Measurements from ENCODE around the gene ERICH3. TPM values are rescaled to one million over a fixed set of nuclear protein-coding genes. Genes with fewer than 3 reads are reported as not detected.

ERICH3 gene
- total RNA-seq, 1 donor from 2014 or later, result not detected

DNA sequence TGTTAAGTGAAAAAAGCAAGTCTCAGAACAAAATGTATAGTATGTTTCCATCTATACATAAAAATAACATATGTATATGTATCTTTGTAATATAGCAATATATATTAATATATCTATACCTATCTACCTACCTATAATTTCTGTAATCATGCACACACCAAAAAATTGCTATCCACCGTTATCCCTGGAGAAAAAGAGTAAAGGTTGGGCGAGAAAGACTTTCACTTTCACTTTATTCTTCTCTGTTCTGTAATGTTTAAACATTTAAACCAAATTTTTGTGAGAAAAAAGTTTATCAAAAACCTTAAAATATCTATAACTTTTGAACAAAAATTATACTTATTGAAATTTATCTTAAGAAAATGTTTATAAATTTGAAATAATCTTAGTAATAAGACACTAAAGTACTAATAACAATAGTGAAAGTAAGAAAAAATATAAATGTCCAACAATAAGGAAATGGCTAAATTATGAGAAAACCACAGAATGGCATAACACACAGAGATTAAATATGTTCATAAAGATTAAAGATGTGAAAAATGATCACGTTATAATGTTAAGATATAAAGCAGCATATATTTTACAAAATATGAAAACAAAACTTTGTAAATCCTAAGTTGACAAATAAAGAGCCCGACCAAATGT, 87.2 kb downstream of the ERICH3 start:
- ATAC-seq, result no peak

DNA sequence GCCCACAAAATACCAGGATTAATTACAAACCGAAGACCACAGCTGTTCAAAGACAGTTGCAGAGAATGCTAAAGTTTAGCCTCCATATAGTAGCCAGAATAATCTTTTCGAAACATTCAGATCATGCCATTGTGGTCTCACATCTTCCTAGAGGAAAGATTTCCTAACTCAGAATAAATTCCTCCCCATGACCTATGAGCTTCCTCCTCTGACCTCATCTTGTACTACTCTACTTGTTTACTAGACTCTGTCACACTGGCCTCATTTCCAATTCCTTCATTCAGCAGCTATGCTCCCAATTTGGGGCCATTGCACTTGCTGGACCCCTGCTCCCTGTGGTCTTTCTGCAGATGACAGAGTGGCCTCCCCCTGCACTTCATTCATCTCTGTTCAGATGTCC, 89.4 kb downstream of the ERICH3 start:
- no peak for ATAC-seq

DNA sequence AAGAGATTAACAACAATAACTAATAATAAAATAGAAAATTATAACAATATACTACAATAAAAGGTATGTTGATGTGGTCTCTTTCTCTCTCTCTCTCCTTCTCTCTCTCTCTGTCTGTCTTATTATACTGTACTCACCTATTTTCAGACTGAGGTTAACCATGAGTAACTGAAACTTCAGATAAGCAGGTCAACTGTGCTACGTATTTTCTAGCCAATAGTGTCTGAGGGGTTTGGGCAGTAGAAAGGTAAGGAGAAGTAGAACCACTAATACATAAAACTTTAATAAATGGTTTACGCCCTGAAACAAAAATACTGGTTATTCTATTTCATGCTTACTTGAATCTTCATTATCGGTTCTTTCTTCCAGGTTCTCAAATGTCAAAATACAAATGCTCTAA, 90.2 kb downstream of the ERICH3 start:
- ATAC-seq, result no peak

DNA sequence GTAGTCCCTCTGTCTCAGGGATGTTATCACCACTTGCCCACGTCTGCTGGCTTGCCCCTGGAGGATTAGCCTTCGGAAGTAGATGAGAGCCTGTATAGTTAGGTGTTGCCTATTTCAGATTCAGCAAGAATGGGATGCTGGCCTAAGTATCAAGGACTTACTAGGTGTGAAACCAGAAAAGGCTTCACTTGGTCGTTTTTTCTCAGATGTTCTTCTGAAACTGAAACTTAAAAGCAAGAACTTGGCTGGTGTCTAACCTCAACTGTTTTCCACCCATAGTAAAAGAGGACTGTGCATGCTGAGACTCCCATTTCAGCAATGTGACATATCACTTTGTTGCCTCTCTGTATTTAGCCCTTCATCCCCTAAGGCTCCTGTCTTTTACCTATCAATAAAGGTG, 94.2 kb downstream of the ERICH3 start:
- ATAC-seq, result no peak

DNA sequence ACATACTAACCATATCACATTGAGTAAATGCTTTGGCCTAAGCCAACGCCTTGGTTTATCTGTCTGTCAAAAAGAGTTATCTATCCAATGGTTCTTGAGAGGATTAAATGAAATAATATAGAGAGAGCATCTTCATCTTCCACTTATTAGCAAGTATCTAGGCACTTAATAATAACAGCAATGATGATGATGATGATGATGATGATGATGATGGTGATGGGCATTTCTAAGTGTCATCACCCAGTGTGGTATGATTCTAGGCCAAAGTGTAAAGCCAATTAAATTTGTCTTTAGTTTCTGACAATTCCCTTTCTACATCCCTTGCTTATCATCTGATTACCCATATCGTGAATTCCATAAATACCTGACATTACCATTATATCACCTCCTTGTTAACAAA, 95.5 kb downstream of the ERICH3 start:
- no peak for ATAC-seq

DNA sequence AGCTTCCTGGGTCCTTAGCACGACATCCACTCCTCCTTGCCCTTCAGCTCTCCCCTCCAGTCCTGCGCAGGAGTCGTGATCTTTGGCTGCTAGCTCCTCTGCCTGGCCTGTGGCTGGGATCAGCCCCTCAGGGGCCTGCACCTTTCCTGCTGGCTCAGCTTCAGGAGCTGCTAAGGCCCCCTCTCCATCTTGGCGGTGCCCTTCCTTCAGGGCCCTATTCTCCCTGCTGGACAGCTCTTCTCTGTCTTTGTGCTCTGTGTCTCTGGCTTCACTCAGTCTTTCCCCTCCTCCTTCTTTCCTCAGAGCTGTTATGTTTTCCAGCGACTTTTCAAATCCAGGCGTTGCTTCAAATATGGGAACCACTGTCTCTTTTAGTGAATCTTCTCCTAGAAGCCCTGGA, 101.7 kb downstream of the ERICH3 start:
- ATAC-seq, result no peak

DNA sequence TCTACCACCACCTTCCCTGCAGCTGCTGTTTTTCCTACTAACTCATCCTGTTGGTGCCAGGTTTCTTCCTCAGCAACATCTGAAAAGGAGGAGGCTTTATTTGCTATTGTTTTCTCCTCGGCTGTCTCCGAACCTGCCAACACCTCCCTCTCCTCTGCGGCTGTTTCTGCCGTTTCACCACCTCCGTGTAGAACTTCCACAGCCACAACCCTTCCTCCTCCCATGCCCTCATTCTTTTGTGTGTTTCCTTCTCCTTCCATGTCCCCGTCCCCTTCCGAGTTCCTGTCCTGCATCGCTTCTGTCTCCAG, 102.1 kb downstream of the ERICH3 start:
- ATAC-seq, result no peak

DNA sequence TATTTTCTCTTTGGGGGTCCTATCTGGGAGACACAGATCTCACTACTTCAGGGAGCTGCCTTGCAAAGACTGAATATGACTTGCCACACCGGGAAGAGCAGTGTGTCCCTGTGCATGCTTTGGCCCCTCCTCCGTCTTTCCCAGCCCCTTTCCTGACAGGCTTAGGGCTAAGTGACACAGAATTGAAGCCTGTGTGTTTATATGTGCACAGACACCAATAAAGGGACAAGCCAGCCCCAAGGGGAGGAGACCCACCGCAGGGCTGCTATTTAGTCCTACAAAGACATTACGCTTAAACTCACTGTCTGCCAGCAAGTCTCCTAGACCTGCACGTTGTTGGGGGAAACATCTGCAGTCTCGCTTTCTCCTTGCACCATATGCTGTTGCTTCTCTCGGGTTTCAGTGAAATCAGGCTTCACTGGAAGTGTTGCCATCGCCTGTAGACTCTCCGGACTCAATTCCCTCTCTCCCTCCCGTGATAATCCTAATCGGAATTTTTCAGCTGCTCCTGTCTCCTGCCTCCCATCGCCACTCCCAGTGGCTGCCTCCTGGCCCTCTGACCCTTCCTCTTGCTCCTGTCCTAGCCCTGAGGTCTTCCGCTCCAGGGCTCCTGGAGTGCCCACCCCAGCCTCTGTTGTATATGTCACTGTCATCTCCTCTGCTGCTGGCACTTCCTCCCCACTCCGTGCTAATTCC, 102.6 kb downstream of the ERICH3 start:
- no peak for ATAC-seq

DNA sequence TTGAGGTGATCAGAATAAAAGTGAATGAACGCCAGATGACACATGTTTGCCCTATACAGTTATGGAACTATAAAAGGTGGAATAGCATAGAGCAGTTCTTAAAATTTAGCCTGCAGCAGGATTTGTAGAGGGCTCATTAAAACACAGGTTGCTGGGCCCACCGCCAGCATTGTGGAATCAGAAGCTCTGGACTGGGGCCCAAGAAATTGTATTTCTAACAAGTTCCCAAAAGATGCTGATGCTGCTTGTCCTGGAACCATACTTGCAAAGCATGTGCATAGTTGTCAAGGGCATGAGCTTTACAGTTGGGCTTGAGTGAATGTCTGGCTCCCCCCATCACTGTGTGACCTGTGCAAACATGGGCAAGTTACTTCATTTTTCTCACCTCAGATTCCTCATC, 123.7 kb downstream of the ERICH3 start:
- no peak for ATAC-seq

DNA sequence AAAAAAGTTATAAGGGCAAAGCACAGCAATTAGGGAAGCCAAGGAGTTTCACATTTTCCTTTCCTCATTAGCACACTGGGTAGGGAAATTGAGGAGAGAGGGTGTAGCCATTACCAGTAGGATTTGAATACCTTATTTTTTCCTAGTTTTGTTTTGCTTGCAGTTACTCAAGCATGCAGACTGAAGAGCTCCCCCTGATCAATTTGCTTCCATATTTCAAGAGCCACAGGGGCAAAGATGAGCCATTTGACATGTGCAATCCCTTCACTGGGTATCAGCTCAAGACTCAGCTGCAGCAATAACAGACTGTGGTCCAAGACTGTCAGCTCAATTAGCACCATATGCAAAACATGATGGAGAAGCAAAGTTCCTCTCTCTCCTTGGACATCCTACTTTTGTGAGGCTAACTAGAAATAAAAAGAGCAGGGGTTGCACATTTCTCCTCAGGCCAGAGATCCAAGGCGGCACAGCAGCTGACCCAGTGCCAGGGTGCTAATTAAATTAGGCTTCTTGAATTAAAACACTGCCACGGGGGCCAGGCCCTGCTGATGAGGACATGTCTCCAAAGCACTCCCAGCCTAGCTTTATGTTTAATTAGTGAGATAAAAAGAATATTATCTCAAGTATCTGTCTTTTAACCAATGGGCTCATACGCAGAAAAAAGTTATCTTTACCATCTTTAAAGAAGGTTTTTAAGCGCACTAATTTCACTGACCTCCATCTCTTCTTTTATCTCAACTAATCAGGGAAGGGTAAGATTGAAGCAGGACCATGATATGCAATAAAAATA, 124.4 kb downstream of the ERICH3 start:
- no peak for ATAC-seq

DNA sequence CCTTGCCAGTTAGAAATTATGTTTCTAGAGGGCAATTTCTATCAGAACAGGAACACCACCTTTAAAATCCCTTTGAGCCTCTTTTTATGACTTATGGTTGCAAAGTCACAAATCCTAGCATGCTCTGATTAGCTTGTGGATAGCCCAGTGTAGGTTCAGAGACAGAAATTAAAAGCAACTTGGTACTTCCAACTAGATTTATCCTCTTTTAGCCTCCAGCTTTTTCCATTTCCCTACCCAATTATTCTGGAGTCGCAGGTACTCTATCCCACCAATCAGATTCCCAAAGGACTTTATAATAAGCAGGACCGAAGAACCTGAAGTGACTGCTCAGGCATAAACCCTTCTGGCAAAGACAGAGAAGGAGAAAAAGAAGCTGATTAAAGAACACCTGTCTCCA, 127.8 kb downstream of the ERICH3 start:
- ATAC-seq, result no peak

DNA sequence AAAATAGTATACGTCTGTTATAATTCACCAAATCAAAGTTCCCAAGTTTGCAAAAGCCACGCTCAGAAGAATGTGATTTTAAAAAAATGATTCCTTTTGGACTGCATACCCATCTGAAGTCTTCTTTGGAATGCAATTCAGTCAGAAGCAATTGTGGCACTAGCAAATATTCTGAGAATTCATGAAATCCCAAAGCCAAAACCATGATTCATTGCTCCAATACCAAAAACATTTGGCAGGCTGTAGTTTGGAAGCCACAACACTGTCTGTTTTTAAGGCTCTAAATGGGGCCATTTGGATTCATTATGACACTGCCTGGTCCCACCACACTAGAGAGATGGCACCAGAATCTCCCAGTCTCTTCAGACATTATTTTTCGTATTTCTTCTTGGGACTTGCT, 139.4 kb downstream of the ERICH3 start:
- no peak for ATAC-seq

DNA sequence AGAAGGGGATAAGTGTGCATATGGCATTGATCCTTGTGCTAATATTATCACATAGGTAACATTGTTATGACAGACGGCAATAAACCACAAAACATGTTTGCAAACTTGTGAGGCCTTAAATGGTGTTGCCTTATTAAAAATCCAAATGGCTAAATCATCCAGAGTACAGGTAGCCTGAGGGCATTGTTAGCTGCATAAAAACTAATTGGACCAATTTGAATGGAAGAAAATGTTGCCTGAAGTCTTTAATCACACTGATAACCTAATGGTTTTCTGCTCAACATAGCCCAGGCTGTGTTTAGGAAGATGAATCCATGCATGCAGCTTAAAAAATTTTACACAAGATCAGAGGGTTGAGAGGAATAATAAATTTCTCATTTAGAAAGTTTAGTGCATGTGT, 141.8 kb downstream of the ERICH3 start:
- ATAC-seq, result no peak

DNA sequence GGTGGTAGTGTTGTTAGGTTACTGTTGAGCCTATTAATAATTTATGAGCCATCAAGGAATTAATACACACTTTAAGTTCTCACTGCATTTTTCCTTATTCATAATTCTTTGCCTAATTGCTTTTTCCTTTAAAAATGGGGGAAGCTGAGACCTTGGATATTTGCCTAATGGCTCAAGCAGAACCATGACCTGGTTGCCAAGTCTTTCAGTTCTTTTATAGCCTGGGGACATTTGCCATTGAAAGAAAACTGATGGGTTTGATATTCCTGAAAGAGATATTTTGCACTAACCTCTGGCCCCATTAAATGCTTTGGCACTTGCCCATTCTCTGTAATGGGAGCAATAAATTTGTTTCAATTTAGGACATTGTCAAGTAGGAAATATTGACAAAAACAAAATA, 142.7 kb downstream of the ERICH3 start:
- no peak for ATAC-seq

DNA sequence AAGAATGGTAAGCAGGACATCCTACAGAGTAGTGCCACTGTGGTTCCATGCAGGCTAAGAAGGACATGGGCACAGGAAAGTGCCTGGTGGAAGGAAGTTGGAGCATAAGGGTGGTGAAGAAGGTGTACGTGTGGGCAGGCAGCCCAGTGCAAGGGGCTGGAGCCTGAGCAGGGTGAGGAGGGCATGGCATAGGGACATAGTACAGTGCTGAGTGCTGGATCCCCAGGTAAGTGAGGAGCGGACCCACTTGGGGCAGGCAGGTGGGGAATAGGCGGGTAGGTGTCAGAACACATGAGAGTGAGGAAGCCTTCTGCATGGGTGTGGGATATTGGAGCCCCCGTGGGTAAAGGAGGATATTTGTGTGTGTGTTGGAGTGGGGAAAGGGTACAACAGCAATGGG, 145.5 kb downstream of the ERICH3 start:
- ATAC-seq, result no peak

DNA sequence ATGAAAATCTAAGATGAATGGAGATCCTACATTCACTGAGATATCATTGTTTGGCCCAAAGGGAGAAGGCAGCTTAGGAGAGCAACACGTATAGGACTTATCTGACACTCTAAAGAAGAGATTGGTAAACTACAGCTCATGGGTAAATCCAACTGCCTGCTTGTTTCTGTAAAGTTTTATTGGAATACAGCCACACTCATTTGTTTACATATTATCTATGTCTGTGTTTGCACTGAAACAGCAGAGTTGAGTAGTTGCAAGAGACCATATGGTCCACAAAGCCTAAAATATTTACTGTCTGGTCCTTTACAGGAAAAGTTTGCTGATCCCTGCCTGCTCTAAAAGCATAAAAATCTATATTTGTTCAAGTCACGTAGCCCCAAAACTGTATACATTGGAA, 146.9 kb downstream of the ERICH3 start:
- no peak for ATAC-seq

DNA sequence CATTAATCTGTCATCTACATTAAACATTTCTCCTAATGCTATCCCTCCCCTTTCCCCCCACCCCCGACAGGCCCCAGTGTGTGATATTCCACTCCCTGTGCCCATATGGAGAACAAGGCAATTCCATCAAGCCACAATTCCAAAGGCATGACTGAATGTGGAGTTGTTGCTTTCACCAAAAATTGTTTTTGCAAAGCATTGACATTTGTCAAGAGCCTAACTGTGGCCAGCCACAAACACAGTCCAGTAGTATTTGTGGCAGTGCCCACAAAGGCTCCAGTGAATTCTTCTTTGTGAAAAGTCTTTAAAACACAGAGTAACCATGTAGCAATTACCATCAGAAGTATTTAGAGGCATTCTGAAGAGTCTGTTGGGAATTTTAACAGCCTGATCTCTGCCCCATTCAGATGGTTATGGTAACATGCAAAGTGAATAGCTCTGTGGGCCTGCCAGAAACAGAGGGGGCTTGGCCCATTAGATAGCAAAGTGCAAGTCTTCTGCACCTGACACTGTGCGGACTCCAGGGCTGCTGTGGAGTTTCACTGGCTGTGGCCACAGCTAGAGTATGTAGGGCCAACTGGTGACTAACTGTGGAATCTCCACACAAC, 149.6 kb downstream of the ERICH3 start:
- ATAC-seq, result no peak

DNA sequence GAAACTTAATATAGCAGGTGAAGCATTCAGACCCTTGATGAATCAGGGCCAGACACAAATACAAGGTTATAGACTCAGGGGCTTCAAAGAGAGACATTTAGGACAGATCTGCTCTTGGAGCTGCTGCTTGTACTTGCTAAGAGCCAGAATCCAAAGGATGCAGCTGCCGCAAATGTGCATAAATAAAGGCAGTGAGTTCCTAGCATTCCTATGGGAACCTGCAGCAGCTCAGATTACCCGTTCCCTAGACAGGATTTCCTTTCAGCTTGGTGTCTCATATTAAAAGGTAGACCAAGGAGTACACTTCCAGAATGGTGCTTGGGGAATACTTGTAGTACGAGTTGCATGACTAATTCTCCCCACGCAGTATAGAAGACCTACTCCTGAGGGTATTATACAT, 151.4 kb downstream of the ERICH3 start:
- no peak for ATAC-seq

Other genes with a start within 250 kb of the ERICH3 start
- gene LRRC53, start 161.2 kb downstream of the ERICH3 start, total RNA-seq, result not detected
- 18.0 TPM for gene CRYZ, start 59.3 kb upstream of the ERICH3 start, total RNA-seq
- gene TYW3, start 59.4 kb upstream of the ERICH3 start, total RNA-seq, result 10.5 TPM

Measured in esophagus mucosa (tissue), 1 donor.